H1 (cell line): Measurements from ENCODE around the gene RBM15. TPM values are rescaled to one million over a fixed set of nuclear protein-coding genes. Genes with fewer than 3 reads are reported as not detected.

Source experiments
- BRCA1 ChIP-seq: IDR thresholded peaks from 2 replicates; pipeline ENCODE4 v1.6.1; 2012; ENCODE audit warnings: low read depth, low read length, improper control_type of control experiment
- JUND ChIP-seq: IDR thresholded peaks from 2 replicates; pipeline ENCODE4 v1.6.1; 2011; ENCODE audit warnings: mild to moderate bottlenecking, improper control_type of control experiment, low read length
- MAFK ChIP-seq: IDR thresholded peaks from 2 replicates; pipeline ENCODE4 v1.6.1; 2012; ENCODE audit warnings: low read depth, mild to moderate bottlenecking, improper control_type of control experiment, low read length
- RBBP5 ChIP-seq: IDR thresholded peaks from 2 replicates; pipeline ENCODE4 v1.7.1; 2012; ENCODE audit warnings: low read depth, mild to moderate bottlenecking, inconsistent platforms, low read length, moderate library complexity, borderline replicate concordance
- RXRA ChIP-seq: IDR thresholded peaks from 2 replicates; pipeline ENCODE4 v1.6.1; 2011; ENCODE audit warnings: low read depth, mild to moderate bottlenecking, low read length, moderate library complexity; ENCODE audit not compliant: insufficient read depth
- polyA plus RNA-seq, 7 experiments: library from polyadenylated mRNA; depleted of rRNA in 3 of 7; stranded (reverse) in 5 of 7; unstranded in 2 of 7; fragments of >200 nt in 5 of 7; fragments of 200-250 nt in 2 of 7; gene quantifications; 1 replicate in 5 of 7; 2 replicates in 1 of 7; 4 replicates in 1 of 7; pipeline versions ENCODE4 v1.2.1 to v1.2.3, GENCODE V29; 2011 to 2013; ENCODE audit warnings: missing spikeins in 2 of 7, mixed read lengths in 2 of 7
- total RNA-seq: library from RNA; stranded (reverse); fragmentation: NEBNext Ultra II Directional; extraction: Animal tissue kit (Norgen Biotek cat#: 25700); gene quantifications from 2 replicates; pipeline ENCODE4 v1.2.1, GENCODE V29; 2021
- TF ChIP-seq, protein P1 (sequence below): fragments of 300-600 bp; sonication (generic); IDR thresholded peaks from 2 replicates; pipeline ENCODE4 v1.7.1; 2012; ENCODE audit warnings: low read length, moderate library complexity, mild to moderate bottlenecking, inconsistent platforms; ENCODE audit not compliant: insufficient replicate concordance

RBM15 gene
- total and polyA plus RNA-seq, 2 of the 8 experiments (the other 6 are each of a cell fraction or from before 2014, with no cell fraction given), result 13.5 to 44.9 TPM

DNA sequence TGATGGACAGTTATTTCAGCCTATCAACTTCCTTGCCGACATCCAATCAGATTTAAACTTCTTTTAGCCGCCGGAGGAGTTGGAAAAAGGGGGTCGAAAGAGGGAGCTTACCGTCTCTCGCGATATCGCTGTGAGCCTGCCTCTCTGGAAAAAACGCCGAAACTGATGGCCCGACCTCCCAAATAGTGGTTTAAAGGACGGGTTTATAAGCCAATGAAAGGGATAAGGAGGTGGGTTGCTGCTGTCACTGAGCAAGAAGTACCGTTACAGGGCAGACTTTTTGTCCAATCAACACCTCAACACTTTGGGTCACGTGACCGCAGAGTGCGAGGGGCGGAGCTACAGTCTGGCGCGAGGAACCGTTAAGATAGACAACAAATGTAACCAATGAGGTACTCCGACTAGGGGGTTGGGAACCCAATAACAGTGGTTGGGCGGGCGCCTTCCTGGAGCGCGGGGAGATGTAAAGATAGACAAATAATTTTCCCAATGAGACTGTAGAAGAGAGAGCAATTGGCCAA lies at the start of gene RBM15 (continued):
- TF ChIP-seq, protein P1, sequence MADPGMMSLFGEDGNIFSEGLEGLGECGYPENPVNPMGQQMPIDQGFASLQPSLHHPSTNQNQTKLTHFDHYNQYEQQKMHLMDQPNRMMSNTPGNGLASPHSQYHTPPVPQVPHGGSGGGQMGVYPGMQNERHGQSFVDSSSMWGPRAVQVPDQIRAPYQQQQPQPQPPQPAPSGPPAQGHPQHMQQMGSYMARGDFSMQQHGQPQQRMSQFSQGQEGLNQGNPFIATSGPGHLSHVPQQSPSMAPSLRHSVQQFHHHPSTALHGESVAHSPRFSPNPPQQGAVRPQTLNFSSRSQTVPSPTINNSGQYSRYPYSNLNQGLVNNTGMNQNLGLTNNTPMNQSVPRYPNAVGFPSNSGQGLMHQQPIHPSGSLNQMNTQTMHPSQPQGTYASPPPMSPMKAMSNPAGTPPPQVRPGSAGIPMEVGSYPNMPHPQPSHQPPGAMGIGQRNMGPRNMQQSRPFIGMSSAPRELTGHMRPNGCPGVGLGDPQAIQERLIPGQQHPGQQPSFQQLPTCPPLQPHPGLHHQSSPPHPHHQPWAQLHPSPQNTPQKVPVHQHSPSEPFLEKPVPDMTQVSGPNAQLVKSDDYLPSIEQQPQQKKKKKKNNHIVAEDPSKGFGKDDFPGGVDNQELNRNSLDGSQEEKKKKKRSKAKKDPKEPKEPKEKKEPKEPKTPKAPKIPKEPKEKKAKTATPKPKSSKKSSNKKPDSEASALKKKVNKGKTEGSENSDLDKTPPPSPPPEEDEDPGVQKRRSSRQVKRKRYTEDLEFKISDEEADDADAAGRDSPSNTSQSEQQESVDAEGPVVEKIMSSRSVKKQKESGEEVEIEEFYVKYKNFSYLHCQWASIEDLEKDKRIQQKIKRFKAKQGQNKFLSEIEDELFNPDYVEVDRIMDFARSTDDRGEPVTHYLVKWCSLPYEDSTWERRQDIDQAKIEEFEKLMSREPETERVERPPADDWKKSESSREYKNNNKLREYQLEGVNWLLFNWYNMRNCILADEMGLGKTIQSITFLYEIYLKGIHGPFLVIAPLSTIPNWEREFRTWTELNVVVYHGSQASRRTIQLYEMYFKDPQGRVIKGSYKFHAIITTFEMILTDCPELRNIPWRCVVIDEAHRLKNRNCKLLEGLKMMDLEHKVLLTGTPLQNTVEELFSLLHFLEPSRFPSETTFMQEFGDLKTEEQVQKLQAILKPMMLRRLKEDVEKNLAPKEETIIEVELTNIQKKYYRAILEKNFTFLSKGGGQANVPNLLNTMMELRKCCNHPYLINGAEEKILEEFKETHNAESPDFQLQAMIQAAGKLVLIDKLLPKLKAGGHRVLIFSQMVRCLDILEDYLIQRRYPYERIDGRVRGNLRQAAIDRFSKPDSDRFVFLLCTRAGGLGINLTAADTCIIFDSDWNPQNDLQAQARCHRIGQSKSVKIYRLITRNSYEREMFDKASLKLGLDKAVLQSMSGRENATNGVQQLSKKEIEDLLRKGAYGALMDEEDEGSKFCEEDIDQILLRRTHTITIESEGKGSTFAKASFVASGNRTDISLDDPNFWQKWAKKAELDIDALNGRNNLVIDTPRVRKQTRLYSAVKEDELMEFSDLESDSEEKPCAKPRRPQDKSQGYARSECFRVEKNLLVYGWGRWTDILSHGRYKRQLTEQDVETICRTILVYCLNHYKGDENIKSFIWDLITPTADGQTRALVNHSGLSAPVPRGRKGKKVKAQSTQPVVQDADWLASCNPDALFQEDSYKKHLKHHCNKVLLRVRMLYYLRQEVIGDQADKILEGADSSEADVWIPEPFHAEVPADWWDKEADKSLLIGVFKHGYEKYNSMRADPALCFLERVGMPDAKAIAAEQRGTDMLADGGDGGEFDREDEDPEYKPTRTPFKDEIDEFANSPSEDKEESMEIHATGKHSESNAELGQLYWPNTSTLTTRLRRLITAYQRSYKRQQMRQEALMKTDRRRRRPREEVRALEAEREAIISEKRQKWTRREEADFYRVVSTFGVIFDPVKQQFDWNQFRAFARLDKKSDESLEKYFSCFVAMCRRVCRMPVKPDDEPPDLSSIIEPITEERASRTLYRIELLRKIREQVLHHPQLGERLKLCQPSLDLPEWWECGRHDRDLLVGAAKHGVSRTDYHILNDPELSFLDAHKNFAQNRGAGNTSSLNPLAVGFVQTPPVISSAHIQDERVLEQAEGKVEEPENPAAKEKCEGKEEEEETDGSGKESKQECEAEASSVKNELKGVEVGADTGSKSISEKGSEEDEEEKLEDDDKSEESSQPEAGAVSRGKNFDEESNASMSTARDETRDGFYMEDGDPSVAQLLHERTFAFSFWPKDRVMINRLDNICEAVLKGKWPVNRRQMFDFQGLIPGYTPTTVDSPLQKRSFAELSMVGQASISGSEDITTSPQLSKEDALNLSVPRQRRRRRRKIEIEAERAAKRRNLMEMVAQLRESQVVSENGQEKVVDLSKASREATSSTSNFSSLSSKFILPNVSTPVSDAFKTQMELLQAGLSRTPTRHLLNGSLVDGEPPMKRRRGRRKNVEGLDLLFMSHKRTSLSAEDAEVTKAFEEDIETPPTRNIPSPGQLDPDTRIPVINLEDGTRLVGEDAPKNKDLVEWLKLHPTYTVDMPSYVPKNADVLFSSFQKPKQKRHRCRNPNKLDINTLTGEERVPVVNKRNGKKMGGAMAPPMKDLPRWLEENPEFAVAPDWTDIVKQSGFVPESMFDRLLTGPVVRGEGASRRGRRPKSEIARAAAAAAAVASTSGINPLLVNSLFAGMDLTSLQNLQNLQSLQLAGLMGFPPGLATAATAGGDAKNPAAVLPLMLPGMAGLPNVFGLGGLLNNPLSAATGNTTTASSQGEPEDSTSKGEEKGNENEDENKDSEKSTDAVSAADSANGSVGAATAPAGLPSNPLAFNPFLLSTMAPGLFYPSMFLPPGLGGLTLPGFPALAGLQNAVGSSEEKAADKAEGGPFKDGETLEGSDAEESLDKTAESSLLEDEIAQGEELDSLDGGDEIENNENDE, result no peak
- TF ChIP-seq JUND, result no peak
- TF ChIP-seq RBBP5, result no peak
- TF ChIP-seq MAFK, result no peak
- no peak for TF ChIP-seq RXRA
- TF ChIP-seq BRCA1, result peak; percentile 96
